Stimulated activated CD4-positive, alpha-beta T cell treated with anti-CD3 and anti-CD28 coated beads, Interleukin-15, amount 100 ng/mL, for 1 hour (primary cell): Measurements from ENCODE around the gene ZNF430.
"Not testable (repeated sequence)": the region's sequence is repeated elsewhere in the genome, so short reads cannot be mapped to it uniquely, and the experiment has no call there.

Source experiments
- DNase-seq, 2 donors: peaks; one replicate each; pipeline ENCODE4 v3.0.0-alpha.2; 2020; ENCODE audit warnings: low read depth in 1 of 2, low spot score in 1 of 2

The ZNF430 gene

GRCh38 chr19:21020298-21021227, at the start of gene ZNF430:
Gene ZNF430, plus strand, starts transcription at chr19:21020657. Its CDS starts 144 bp downstream, at chr19:21020801.
- DNase-seq, result peak; percentile 71 to 80

- not testable (repeated sequence) for DNase-seq
These were observed 27.7 kb upstream of the ZNF430 start for GRCh38 chr19:20992788-20993187.

DNA sequence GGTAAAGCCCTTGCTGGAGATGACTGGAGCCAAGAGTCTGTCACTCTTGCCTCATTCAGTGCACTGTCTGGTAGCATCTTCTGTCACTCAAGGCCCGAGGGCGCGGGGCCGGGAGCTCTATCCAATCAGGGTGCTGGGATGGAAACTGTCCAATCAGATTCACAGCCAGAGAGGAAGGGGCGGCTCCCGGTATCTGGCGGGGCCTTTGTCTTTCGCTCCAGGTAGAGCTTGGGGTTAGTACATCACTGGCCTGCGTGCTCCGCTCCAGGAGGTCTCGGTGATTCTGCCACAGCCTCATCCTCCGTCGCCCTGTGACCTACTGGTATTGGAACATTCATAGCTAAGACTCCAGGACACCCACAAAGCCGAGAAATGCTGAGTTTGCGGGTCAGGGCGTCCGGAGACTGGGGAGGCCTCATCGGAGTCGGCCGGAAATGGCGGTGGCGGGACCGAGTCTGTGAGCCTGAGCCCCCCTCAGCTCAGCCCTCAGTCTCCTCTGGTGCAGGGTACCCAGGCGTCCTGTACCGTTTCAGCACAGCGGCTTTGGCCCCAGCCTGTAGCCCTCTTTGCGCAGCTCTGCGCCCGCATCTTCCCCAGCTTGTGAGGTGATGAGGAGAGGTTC, 20.6 kb upstream of the ZNF430 start:
- DNase-seq, result peak; percentile 67 to 74

GRCh38 chr19:21021238-21021637, 781 bp downstream of the ZNF430 start:
- DNase-seq, result not testable (repeated sequence)

- no peak for DNase-seq
These were observed 2.5 kb downstream of the ZNF430 start for GRCh38 chr19:21022996-21023395.

DNA sequence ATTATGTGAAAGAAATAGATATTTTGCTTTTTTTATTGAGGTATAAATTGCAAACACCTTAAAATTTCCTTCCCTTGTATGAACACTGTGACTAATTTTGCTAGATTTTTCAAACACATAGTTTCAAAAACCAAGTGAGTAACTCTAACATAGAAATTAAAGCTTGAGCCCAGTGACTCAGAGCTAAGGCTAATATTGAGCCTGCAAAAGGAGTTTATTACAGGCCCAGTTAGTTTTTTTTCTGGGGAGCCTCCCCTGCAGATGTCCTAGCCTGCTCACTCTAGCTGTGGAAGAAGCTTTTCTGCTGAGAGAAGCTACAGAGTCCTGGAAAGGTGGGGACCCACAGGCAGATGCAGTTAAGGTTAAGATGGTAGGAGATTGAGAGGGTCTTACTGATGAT, 3.4 kb downstream of the ZNF430 start:
- DNase-seq, result no peak

- no peak for DNase-seq
These were observed 8.5 kb downstream of the ZNF430 start for GRCh38 chr19:21028969-21029268.

DNA sequence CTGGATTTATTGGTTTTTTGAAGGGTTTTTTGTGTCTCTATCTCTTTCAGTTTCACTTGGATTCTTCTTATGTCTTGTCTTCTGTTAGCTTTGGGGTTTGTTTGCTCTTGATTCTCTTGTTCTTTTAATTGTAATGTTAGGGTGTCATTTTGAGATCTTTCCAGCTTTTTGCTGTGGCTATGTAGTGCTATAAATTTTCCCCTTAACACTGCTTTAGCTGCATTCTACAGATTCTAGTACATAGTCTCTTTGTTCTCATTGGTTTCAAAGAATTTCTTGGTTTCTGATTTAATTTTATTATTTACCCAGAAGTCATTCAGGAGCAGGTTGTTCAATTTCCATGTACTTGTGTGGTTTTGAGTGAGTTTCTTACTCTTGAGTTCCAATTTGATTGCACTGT, 24.6 kb downstream of the ZNF430 start:
- no peak for DNase-seq

- no peak for DNase-seq
These were observed 26.0 kb downstream of the ZNF430 start for GRCh38 chr19:21046489-21046888.

DNA sequence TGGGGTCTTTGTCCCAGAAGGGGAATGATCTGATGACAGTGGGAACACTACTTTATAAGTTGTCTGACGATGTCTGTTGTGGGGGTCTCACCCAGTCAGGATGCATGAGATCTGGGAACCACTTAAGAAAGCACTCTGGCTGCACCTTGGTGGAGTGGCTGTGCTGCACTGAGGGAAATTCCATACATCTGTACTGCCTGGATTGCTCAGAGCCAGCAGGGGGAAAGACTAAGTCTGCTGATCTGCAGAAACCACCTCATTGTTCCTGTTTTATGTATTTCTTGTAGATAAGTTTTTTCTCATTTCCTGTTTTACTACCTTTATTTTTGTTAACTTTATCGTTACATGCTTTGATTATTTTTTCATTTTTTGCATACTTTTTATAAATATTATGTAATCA, 27.3 kb downstream of the ZNF430 start:
- no peak for DNase-seq

DNA sequence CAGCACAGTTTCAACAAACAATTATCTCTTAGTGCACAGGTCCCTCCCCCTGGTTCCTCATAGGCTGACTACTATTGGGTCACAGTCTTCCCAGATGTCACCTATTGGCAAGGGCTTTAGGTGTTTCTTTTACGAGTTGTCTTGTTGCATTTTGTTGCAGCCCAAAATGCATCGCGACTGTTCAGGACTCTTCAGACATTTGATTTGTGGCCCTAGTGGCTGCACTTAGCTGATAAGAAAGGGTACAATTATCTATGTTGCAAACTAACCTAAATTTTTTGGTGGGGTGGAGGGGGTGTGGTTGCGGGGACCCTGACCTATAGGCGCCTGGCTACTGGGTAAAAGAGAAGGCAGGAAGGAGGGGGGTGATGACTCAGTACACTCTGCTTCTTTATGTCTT, 32.4 kb downstream of the ZNF430 start:
- DNase-seq, result no peak

DNA sequence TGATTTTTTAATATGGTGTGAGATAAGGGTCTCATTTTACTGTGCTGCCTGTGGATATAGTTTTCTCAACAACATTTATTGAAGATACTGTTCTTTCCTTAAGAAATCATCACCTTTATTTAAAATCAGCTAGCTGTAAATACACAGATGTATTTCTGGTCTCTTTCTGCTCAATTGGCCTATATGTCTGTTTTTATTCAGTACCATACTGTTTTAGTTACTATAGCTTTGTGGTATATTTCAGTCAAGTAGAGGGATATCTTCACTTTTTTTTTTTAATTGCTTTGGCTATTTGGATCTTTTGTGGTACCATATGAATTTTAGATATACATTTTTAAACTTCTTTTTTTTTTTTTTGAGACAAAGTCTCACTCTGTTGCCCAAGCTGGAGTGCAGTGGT, 44.9 kb downstream of the ZNF430 start:
- no peak for DNase-seq

DNA sequence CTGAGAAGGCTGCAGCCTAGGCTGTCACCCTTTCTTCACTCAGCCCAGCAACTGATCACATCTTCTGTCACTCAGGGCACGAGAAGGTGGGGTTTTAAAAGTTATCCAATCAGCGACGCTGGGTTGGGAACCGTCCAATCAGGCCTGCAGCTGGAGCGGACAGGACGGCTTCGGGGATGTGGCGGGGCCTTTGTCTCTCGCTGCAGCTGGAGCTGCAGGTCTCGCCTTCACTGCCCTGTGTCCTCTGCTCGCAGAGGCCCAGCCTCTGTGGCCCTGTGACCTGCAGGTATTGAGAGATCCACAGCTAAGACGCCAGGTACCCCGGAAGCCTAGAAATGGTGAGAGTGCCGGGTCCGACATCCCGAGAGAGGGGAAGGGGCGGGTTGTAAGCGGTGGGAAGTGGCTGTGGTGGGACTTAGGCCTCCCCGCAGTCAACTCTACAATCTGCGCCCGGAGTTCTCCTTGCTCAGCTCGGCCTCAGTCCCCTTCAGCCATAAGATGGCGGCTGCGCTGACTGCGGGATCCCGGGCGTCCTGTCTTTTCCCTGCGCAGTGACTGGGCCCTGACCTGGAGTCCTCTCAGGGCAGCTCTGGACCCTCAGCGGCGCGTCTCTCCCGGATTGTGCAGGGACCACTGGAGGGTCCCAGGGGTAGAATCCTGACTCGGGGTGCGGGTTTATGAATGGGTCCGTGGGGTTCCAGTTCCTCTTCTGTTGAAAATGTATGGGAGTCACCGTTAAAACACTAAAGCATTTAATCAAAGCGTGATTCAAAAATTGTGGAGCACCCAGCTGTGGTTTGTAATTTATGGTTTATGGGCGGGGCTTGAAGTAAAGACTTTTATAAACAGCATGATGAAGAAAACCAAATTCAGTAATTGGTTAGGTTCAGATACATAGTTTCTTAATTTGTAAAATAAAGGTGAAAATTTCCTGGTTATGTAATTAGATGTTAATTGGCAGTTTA, 61.8 kb downstream of the ZNF430 start, which contains the start of gene ZNF714:
TSS of gene ZNF714 (plus strand) at position 193 of the 965 bp plus-strand sequence. CDS start 16,066 bp downstream, outside the sequence.
- peak; percentile 61 to 62 for DNase-seq

- no peak for DNase-seq
These were observed 63.9 kb downstream of the ZNF430 start for GRCh38 chr19:21084343-21084742.

DNA sequence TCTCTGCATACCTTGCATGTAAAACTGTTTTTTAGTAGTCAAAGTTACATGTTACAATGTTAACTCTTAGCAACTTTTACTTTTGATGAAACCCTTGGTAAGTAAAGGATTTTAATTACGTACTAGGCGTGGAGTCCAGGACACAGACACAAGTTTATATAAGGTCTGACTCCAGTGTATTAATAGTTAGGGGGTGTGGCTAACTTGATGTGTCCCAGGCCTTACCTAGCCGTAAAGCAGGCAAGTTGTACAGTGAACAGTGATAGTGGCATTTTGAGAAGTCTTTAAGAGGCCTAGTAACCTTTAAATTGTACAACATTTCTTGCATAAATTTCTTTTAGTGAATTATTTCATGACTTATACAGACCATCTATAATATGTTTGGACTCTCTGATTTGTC, 67.4 kb downstream of the ZNF430 start:
- DNase-seq, result no peak

DNA sequence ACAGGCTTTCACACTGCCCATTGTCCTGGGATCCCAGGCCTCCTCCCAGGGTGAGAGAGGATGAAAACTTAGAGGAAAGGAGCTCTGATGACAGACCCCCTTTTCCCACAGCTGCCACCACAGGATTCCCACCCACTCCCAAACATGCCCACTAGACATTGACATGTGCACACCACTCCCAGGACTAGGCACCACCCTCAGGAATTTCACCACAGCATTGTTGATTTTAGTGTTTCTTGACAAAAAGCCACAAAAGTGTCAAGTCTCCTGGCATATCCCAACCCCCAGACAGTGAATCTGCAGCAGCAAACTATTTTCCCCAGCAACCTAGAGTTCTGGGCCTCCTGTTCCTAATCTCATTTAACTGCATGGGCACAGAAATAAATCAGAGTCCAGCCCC, 71.7 kb downstream of the ZNF430 start:
- no peak for DNase-seq

DNA sequence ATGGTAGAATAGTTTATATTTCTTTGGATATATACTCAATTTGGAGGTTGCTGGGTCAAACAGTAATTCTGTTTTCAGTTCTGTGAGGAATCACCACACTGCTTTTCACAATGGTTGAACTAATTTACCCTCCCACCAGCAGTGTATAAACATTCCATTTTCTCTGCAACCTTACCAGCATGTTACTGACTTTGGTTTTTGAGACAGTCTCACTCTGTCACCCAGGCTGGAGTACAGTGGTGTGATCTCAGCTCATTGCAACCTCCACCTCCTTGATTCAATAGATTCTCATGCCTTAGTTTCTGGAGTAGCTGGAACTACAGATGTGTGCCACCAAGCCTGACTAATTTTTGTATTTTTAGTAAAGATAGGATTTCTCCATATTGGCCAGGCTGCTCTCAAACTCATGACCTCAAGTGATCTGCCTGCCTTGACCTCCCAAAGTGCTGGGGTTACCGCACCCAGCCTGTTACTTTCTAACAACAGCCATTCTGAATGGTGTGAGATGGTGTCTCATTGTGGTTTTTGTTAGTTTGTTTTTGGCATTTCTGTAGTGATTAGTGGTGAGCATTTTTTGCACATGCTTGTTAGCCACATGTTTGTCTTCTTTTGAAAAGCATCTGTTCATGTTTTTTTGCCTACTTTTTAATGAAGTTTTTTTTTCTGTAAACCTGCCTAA, 74.0 kb downstream of the ZNF430 start:
- no peak for DNase-seq

- no peak for DNase-seq
These were observed 77.8 kb downstream of the ZNF430 start for GRCh38 chr19:21098291-21098690.

DNA sequence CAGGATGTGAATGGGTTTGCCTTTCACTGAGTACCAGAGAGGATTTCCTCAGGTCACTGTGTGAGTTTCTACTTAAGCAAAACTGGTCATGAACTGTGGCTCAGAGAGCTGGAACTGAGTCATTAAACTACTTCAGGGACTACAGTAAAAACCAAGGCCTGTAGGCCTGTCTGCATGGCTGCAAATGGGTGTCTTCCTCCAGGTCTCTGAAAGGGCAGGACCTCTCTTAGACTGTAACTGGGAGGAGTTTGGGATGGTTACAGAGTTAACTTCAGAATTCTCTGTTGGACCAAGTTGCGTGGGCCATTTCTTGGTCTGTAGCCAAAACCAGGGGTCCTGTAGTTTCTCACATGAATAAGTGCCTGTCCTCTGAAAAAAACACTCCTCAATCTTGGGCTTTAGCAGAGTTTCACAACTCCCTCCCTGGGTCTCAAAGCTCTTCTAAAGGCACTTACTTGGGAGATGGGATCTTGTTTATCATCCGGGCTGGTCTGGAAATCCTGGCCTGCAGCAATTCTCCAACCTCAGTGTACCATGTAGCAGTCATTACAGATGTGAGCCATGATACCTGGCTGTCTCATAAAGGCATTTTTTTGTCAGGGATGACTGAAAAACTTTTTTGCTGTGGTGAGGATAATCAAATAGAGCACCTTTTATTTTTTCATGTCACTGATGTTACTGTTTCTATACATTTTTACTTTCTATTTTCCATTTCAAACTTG, 81.2 kb downstream of the ZNF430 start:
- DNase-seq, result no peak

DNA sequence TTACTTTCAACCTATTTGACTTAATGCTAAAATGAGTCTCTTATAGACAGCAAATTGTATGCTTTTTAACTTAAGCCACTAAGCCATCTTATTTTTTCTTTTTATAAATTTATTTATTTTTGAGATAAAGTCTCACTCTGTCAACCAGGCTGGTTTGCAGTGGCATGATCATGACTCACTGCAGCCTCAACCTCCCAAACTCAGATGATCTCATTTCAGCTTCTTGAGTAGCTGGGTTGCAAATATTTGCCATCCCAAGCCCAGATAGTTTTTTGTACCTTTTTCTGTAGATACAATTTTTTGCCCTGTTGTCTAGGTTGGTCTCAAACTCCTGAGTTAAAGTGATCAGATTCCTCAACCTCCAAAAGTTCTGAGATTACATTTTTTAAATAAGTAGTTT, 88.7 kb downstream of the ZNF430 start:
- DNase-seq, result no peak
